ENCODE results near the gene VANGL2. TPM values are rescaled to one million over a fixed set of nuclear protein-coding genes. Genes with fewer than 3 reads are reported as not detected.

The VANGL2 gene
- total and polyA plus RNA-seq, 2 of the 8 experiments (the other 6 are each of a cell fraction or from before 2014, with no cell fraction given) = 62.5 to 118 TPM

DNA sequence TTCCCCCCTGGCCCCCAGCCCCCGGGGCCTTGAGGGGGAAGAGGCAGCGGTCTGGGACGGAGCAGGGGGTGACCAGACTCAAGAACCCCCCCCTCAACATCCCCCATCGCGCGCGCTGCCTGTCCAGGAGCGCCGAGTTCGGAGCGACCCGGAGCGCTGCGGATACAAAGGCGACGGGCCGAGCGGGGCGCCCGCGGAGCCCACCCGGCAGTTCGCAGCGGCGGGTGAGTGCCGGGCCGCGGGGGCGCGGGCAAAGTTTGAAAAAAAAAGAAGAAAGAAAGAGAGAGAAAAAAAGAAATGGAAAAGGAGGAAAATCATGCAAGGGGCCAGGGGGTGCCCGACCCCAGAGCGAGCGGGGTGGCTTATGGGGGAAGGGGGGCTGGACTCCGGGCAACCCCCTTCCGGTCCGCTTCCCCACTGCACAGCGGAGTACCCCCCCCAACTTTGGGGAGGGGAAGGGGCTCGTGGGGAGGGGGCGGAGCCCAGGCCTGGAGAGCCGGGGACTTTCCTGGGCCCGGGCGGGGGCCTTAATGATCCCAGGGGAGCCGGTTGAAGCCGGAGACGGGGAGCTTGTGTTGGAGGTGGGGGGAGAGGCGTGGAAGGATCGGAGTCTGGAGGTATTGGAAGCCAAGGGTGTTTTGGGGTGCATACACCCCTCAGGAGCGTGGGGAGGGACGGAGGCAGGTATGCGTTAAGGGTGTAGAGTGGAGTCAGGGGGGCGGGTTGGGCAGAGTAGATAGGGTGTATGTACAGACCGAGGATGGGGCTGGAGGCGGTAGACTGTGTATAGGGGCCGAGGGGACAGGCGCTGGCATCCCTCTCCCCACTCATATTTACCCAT lies 502 bp downstream of the VANGL2 start:
- no peak overlapping the region for H2BK120ac ChIP-seq (replicated peaks; ENCODE audit: low read depth, low read length)
- H3K79me1 ChIP-seq (ENCODE audit: low read depth, low read length) = peaks cover 16% of the 10 kb centered on the region
- 0 out of 2 replicates have a peak overlapping the region, but pooled peaks have one; percentile 15 for H2BK20ac ChIP-seq (ENCODE audit: low read length)
- peak overlapping the region; percentile 82 for H3K14ac ChIP-seq (ENCODE audit: insufficient read length)
- H2BK15ac ChIP-seq (ENCODE audit: low read length) = peak overlapping the region; percentile 93; the same call in 1 of the 2 replicates
- peaks cover 0 to 10% of the 10 kb centered on the region in 2 experiments for H4K20me1 ChIP-seq (replicated peaks in 1 of 2; ENCODE audit: control insufficient read depth in 1 of 2, insufficient read depth in 2 of 2, low read length in 2 of 2)
- ChIA-PET POLR2A (ENCODE audit: partially characterized antibody) (interaction anchor here (0.6 to 2.1 kb wide), 11 partner anchors 8 to 232 kb away, joined by 3 to 9 read pairs (median 4); no protein-coding TSS in a partner anchor), CTCF (ENCODE audit: partially characterized antibody) (interaction anchor here (0.7 to 1.2 kb wide), 2 partner anchors 9 to 29 kb away, joined by 3 read pairs; no protein-coding TSS in a partner anchor)
- H2BK5ac ChIP-seq (ENCODE audit: low read depth, low read length) = no peak overlapping the region
- peak overlapping the region; percentile 73 for H3K56ac ChIP-seq (replicated peaks; ENCODE audit: insufficient read length, low read depth, low read length)
- H2BK12ac ChIP-seq (ENCODE audit: low read depth, low read length) = no peak overlapping the region
- peak overlapping the region; percentile 57 for H3K4ac ChIP-seq (replicated peaks; ENCODE audit: insufficient read length, low read depth, low read length)
- no peaks in the 10 kb centered on the region for H3K36me3 ChIP-seq (ENCODE audit: control insufficient read depth in 2 of 4, insufficient read depth in 4 of 4, low read length in 3 of 4)
- H2AFZ ChIP-seq (ENCODE audit: low read length) = no peak overlapping the region
- peak overlapping the region; percentile 90 for H4K91ac ChIP-seq (replicated peaks; ENCODE audit: insufficient read length, low read length)
- H4K8ac ChIP-seq (ENCODE audit: extremely low read depth, insufficient read depth, low read length) = peak overlapping the region; percentile 41
- FAIRE-seq (no peak), DNase-seq (ENCODE audit: low read depth in 1 of 2, low spot score in 2 of 2) (peak in 1 of 2 experiments; percentile 75)
- no peaks in the 10 kb centered on the region; a peak in 1 of 7 replicates for H3K27me3 ChIP-seq (replicated peaks in 1 of 4; ENCODE audit: control insufficient read depth in 3 of 4, extremely low read depth in 1 of 4, insufficient read depth in 3 of 4, low read length in 3 of 4)
- peak overlapping the region; percentile 67 for H4K5ac ChIP-seq (ENCODE audit: insufficient read length, low read depth, low read length)
- WGBS, 2 experiments (ENCODE audit: extremely low coverage in 1 of 2, insufficient coverage in 1 of 2, insufficient read length in 1 of 2, insufficient replicate concordance in 2 of 2, low coverage in 1 of 2, low lambda C conversion rate in 2 of 2, missing lambda C conversion rate in 1 of 2) = 2% methylated on average over 40 of the region's 55 CpGs; no CpG with 5 or more reads in 1 of the 2 experiments
- no peak overlapping the region for H3K23ac ChIP-seq (ENCODE audit: insufficient read length)
- peak overlapping the region; percentile 97 for H3K18ac ChIP-seq (ENCODE audit: extremely low read depth, low read length)
- H3K4me3 ChIP-seq (ENCODE audit: extremely low read depth in 1 of 4, insufficient read depth in 2 of 4, low read depth in 3 of 4, low read length in 4 of 4) = peak overlapping the region; percentile 74 to 91 (median 90)
- peaks cover 10% of the 10 kb centered on the region for H3K23me2 ChIP-seq (ENCODE audit: low read depth, low read length)
- H3K4me2 ChIP-seq (ENCODE audit: insufficient read depth in 1 of 2, low read depth in 2 of 2, low read length in 2 of 2) = peak overlapping the region; percentile 98
- H3K9me3 ChIP-seq (ENCODE audit: insufficient read depth in 2 of 2, low read depth in 1 of 2, low read length in 1 of 2) = no peaks in the 10 kb centered on the region
- H2AK5ac ChIP-seq (ENCODE audit: low read depth, low read length) = peak overlapping the region; percentile 98; the same call in 1 of the 2 replicates
- peaks cover 21 to 49% of the 10 kb centered on the region in 2 experiments for H3K79me2 ChIP-seq (ENCODE audit: control insufficient read depth in 1 of 2, insufficient read depth in 2 of 2, low read length in 2 of 2)
- peaks cover 10 to 35% (median 23%) of the 10 kb centered on the region in 4 experiments for H3K4me1 ChIP-seq (replicated peaks in 1 of 4; ENCODE audit: control insufficient read depth in 3 of 4, insufficient read depth in 4 of 4, low read length in 3 of 4)
- peak overlapping the region; percentile 80 to 94 (median 88) for H3K9ac ChIP-seq (replicated peaks in 1 of 4; ENCODE audit: extremely low read depth in 1 of 4, low read depth in 3 of 4, low read length in 3 of 4)
- H3K27ac ChIP-seq (ENCODE audit: low read depth, low read length) = peak overlapping the region; percentile 70
- TF ChIP-seq ASH2L (IDR thresholded peaks at IDR 0.05; ENCODE audit: low read length) (peak; percentile 79), PHF8 (conservative IDR thresholded peaks at IDR 0.05; ENCODE audit: low read depth, low read length) (peak; percentile 60)
